K562 (cell line): ENCODE data around the gene POLD4. TPM values are rescaled to one million over a fixed set of nuclear protein-coding genes. Genes with fewer than 3 reads are reported as not detected.

Experiments
- ATAC-seq: fragments of 200-7000 bp; cut with Tn5 transposase; 3 replicates; pipeline ENCODE4 v1.9.1; 2020; ENCODE audit warnings: moderate library complexity
- BruUV-seq: library from RNA; stranded (reverse); fragments of 400-500 nt; replicated peaks from 2 replicates; lab custom pipeline; 2021; lab: Mats Ljungman, UMichigan
- CTCF ChIA-PET: fragments of 300-600 bp; formaldehyde crosslinking; extraction: SDS; loops from one replicate; lab custom pipeline; 2021; ENCODE audit warnings: low intra/inter-chr PET ratio; lab: Yijun Ruan, JAX
- POLR2A ChIA-PET: fragments of 300-600, 350-650 bp; sonication (Branson Sonifier 250); formaldehyde crosslinking; extraction: SDS; loops from one replicate; lab custom pipeline; 2021; ENCODE audit warnings: antibody characterized with exemption, inconsistent platforms; lab: Yijun Ruan, JAX
- DNase-seq, 4 experiments: peaks; one replicate each; pipeline versions ENCODE4 v3.0.0 to v3.0.0-alpha.2; 2011 to 2018; ENCODE audit warnings: low spot score in 3 of 4, mixed read lengths in 3 of 4; ENCODE audit errors: extremely low read depth in 1 of 4
- FAIRE-seq: peaks from 2 replicates; lab custom pipeline; 2011; peaks lifted over from hg19 to GRCh38; lab: Jason Lieb, UNC
- H2AFZ ChIP-seq: 2 replicates; pipeline ENCODE4 v1.6.0; 2011; ENCODE audit warnings: low read depth, low read length, control low read depth, inconsistent platforms
- H3K27ac ChIP-seq: fragments of 200-600 bp; 3 replicates; pipeline ENCODE4 v1.8.0; 2011; ENCODE audit warnings: low read depth, mild to moderate bottlenecking, control low read depth, inconsistent platforms, low read length, moderate library complexity, mixed read lengths; ENCODE audit errors: extremely low read depth
- H3K27me3 ChIP-seq, 2 experiments: fragments of 300-600 bp in 1 of 2; 2 replicates in 1 of 2; 3 replicates in 1 of 2; pipeline versions ENCODE4 v1.6.0 to v1.8.0; 2011; ENCODE audit warnings: inconsistent platforms in 2 of 2, low read length in 2 of 2, mild to moderate bottlenecking in 1 of 2, mixed read lengths in 1 of 2, moderate library complexity in 1 of 2; ENCODE audit not compliant: control insufficient read depth in 2 of 2, insufficient read depth in 2 of 2
- H3K36me3 ChIP-seq: fragments of 300-600 bp; 3 replicates; pipeline ENCODE4 v1.8.0; 2011; ENCODE audit warnings: mild to moderate bottlenecking, low read length, inconsistent platforms; ENCODE audit not compliant: control insufficient read depth, insufficient read depth
- H3K4me1 ChIP-seq, 2 experiments: fragments of 200-600 bp in 1 of 2; replicated peaks in 1 of 2; 2 replicates in 1 of 2; 3 replicates in 1 of 2; pipeline versions ENCODE4 v1.5.1 to v1.8.0; 2011; ENCODE audit warnings: inconsistent platforms in 2 of 2, low read length in 2 of 2, mild to moderate bottlenecking in 1 of 2, mixed read lengths in 1 of 2, moderate library complexity in 1 of 2; ENCODE audit not compliant: control insufficient read depth in 2 of 2, insufficient read depth in 2 of 2
- H3K4me2 ChIP-seq: 2 replicates; pipeline ENCODE4 v1.6.1; 2011; ENCODE audit warnings: low read length, control low read depth, inconsistent platforms, mixed read lengths; ENCODE audit not compliant: insufficient read depth
- H3K4me3 ChIP-seq: fragments of 200-600 bp; sonication (generic), shearing (Covaris generic); 2 replicates; pipeline ENCODE4 v1.5.1; 2016; ENCODE audit warnings: control low read depth, inconsistent platforms
- H3K79me2 ChIP-seq: fragments of 200-600 bp; 3 replicates; pipeline ENCODE4 v1.8.0; 2011; ENCODE audit warnings: low read length, inconsistent platforms; ENCODE audit not compliant: control insufficient read depth, insufficient read depth
- H3K9ac ChIP-seq, 2 experiments: 2 replicates each; pipeline versions ENCODE4 v1.6.0 to v1.6.1; 2011; ENCODE audit warnings: low read depth in 2 of 2, low read length in 2 of 2, control low read depth in 1 of 2, inconsistent platforms in 1 of 2, mild to moderate bottlenecking in 1 of 2, mixed read lengths in 1 of 2; ENCODE audit not compliant: insufficient read depth in 1 of 2
- H3K9me1 ChIP-seq: one replicate; pipeline ENCODE4 v1.6.0; 2011; ENCODE audit warnings: inconsistent platforms, mild to moderate bottlenecking, low read length, moderate library complexity; ENCODE audit not compliant: control insufficient read depth, insufficient read depth
- H3K9me3 ChIP-seq: replicated peaks from 2 replicates; pipeline ENCODE4 v1.5.1; 2011; ENCODE audit warnings: low read depth, low read length, inconsistent platforms; ENCODE audit not compliant: control insufficient read depth, insufficient read depth
- H4K20me1 ChIP-seq: replicated peaks from 2 replicates; pipeline ENCODE4 v1.6.1; 2011; ENCODE audit warnings: low read length, inconsistent platforms, mixed read lengths; ENCODE audit not compliant: control insufficient read depth, insufficient read depth
- BRD9 ChIP-seq: fragments of 450-650 bp; IDR thresholded peaks from 2 replicates; pipeline ENCODE4 v1.6.1; 2018; ENCODE audit warnings: low read depth; ENCODE audit not compliant: partially characterized antibody
- ZNF239 ChIP-seq: fragments of 250-450 bp; sonication (Bioruptor Pico); IDR thresholded peaks from 2 replicates; pipeline ENCODE4 v1.4.0; 2020; ENCODE audit warnings: mild to moderate bottlenecking
- WGBS: fragments of 100-300 bp; shearing (Covaris generic); methylation state at CpG from one replicate; pipeline ENCODE4 v1.1.6; 2016; ENCODE audit warnings: low coverage, mixed read lengths; ENCODE audit not compliant: insufficient coverage; ENCODE audit errors: missing lambda C conversion rate; 5-methylcytosine and 5-hydroxymethylcytosine counted together
- in situ Hi-C: fragments of 300-500 bp; cut with MboI; formaldehyde crosslinking; loops from 4 replicates; pipeline ENCODE4 v1.15.0; 2018; ENCODE audit warnings: inconsistent platforms, mixed read lengths
- intact Hi-C: fragments of 100-400 bp; cut with micrococcal nuclease; formaldehyde crosslinking; loops from 2 replicates; pipeline ENCODE4 v1.14.2; 2022
- polyA plus RNA-seq, 8 experiments: library from polyadenylated mRNA; depleted of rRNA in 4 of 8; stranded (reverse) in 5 of 8; unstranded in 3 of 8; fragments of >200 nt; fragmentation: Nextera tagmentation in 2 of 8; fragmentation: Illumina TruSeq in 1 of 8; extraction: Ambion mirVana in 2 of 8; extraction: Trizol in 1 of 8; gene quantifications; 2 replicates each; pipeline versions ENCODE4 v1.2.1 to v1.2.3, GENCODE V29; 2011 to 2014; ENCODE audit warnings: inconsistent platforms in 1 of 8, missing spikeins in 1 of 8
- total RNA-seq, 7 experiments: library from RNA; depleted of rRNA in 6 of 7; stranded (reverse); fragments of >200 nt in 6 of 7; fragmentation: Illumina TruSeq in 2 of 7; extraction: Trizol in 2 of 7; gene quantifications; 2 replicates each; pipeline versions ENCODE4 v1.2.1 to v1.2.3, GENCODE V29; 2011 to 2021; ENCODE audit warnings: low replicate concordance in 1 of 7
- TF ChIP-seq, protein P1 (sequence below): fragments of 450-650 bp; IDR thresholded peaks from 2 replicates; pipeline ENCODE4 v1.6.1; 2018; ENCODE audit not compliant: partially characterized antibody

POLD4 gene
- total and polyA plus RNA-seq, 9 of the 15 experiments (the other 6 are each of a cell fraction or from before 2014, with no cell fraction given), result 5.8 to 64.5 (median 18.3) TPM

DNA sequence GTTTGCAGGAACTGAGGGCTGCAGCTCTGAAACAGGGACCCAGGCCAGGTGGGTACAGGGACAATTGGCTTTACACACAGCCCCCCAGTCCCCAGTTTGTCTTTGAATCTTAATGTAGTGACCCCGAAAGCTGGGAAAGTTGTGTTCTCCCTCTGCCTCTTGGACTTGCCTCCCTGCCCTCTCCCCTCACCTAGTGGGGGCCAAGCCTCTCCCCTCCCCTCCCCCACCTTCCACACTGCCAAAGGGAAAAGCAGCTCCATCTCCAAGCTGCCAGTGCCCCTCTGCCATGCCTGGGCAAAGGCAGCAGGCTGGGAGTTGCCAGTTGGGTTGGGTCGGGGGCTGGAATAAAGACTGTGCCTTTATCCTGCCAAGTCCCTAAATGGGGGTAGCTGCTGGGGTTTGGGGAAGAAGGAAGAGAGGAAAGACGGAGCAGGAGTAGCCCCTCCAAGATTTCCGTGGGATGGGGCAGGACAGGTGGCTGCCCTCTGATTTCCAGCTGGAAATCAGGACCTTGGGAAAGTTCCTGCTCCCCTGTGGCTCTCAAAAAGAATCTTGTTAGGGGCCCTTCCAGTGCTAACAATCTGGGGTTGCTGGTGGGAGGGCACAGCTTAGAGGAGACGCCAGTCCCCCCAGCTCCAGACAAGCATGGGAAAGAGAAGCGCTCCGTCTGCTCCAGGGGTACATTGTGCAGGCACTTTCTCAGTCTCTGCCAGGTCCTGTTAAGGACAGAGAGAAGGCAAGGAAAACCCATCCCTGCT lies 22.9 kb upstream of the POLD4 start:
- no peaks in the 10 kb centered on the region for H3K9me1 ChIP-seq
- H3K27me3 ChIP-seq, result no peaks in the 10 kb centered on the region
- H3K4me2 ChIP-seq, result no peak overlapping the region
- BruUV-seq, result no TSS peak
- no peak overlapping the region for H3K27ac ChIP-seq
- intact Hi-C loops (no loop called here), in situ Hi-C loops (no loop called here)
- WGBS, result 55% methylated on average over 5 of the region's 7 CpGs
- H3K4me3 ChIP-seq, result no peak overlapping the region
- POLR2A ChIA-PET, result interaction anchor here (0.5 to 1.8 kb wide), 11 partner anchors 11 to 243 kb away, joined by 3 to 5 read pairs (median 3); partner anchors contain the start of gene PPP1CA
- ATAC-seq, result no peak
- H3K9ac ChIP-seq, result peak overlapping the region in 1 of 2 experiments; percentile 71; a peak in 1 of 4 replicates
- FAIRE-seq, result no peak
- H3K4me1 ChIP-seq, result peaks cover 63 to 82% of the 10 kb centered on the region in 2 experiments
- H4K20me1 ChIP-seq, result no peaks in the 10 kb centered on the region
- H3K9me3 ChIP-seq, result no peaks in the 10 kb centered on the region
- CTCF ChIA-PET, result interaction anchor here (4.1 kb wide), 1 partner anchor 19 kb away, joined by 21 read pairs; no protein-coding TSS in a partner anchor
- DNase-seq, result no peak
- H2AFZ ChIP-seq, result no peak overlapping the region
- TF ChIP-seq ZNF239 (no peak), BRD9 (no peak)
- TF ChIP-seq, protein P1, sequence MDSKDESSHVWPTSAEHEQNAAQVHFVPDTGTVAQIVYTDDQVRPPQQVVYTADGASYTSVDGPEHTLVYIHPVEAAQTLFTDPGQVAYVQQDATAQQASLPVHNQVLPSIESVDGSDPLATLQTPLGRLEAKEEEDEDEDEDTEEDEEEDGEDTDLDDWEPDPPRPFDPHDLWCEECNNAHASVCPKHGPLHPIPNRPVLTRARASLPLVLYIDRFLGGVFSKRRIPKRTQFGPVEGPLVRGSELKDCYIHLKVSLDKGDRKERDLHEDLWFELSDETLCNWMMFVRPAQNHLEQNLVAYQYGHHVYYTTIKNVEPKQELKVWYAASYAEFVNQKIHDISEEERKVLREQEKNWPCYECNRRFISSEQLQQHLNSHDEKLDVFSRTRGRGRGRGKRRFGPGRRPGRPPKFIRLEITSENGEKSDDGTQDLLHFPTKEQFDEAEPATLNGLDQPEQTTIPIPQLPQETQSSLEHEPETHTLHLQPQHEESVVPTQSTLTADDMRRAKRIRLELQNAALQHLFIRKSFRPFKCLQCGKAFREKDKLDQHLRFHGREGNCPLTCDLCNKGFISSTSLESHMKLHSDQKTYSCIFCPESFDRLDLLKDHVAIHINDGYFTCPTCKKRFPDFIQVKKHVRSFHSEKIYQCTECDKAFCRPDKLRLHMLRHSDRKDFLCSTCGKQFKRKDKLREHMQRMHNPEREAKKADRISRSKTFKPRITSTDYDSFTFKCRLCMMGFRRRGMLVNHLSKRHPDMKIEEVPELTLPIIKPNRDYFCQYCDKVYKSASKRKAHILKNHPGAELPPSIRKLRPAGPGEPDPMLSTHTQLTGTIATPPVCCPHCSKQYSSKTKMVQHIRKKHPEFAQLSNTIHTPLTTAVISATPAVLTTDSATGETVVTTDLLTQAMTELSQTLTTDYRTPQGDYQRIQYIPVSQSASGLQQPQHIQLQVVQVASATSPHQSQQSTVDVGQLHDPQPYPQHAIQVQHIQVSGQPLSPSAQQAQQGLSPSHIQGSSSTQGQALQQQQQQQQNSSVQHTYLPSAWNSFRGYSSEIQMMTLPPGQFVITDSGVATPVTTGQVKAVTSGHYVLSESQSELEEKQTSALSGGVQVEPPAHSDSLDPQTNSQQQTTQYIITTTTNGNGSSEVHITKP, result peak; percentile 24
- H3K79me2 ChIP-seq, result peaks cover 30% of the 10 kb centered on the region; the same call in 2 of the 3 replicates
- no peaks in the 10 kb centered on the region for H3K36me3 ChIP-seq
